ENCODE measurements around the gene GPRIN2.
"Not testable (repeated sequence)": the region's sequence is repeated elsewhere in the genome, so short reads cannot be mapped to it uniquely, and the experiment has no call there.

GPRIN2 gene

GRCh38 chr10:46556515-46557318 lies at the start of gene GPRIN2:
Gene GPRIN2 (minus strand): TSS chr10:46556658. CDS start chr10:46550736, 5,922 bp downstream.
- H3K4me3 Mint-ChIP-seq, result peak within 1 kb of the TSS; percentile 75 to 85
- DNase-seq (no peak), ATAC-seq (replicated peaks) (peak; percentile 17 to 33)
- H3K36me3 Mint-ChIP-seq, result peaks cover 0 to 4% of the 10 kb centered on the region in 2 donors
- peaks cover 7 to 8% of the 10 kb centered on the region in 2 donors for H3K27me3 Mint-ChIP-seq
- peaks cover 12 to 18% of the 10 kb centered on the region in 2 donors for H3K4me1 Mint-ChIP-seq
- H3K9me3 Mint-ChIP-seq, result no peaks in the 10 kb centered on the region
- H3K27ac Mint-ChIP-seq, result no peak within 1 kb of the TSS

- not testable (repeated sequence) for DNase-seq, H3K36me3 Mint-ChIP-seq, H3K4me1 Mint-ChIP-seq, H3K27ac Mint-ChIP-seq, H3K4me3 Mint-ChIP-seq, H3K27me3 Mint-ChIP-seq, H3K9me3 Mint-ChIP-seq
- ATAC-seq (replicated peaks), result peak; percentile 58 to 66
Observed at GRCh38 chr10:46600516-46600915, 44.1 kb upstream of the GPRIN2 start.

DNA sequence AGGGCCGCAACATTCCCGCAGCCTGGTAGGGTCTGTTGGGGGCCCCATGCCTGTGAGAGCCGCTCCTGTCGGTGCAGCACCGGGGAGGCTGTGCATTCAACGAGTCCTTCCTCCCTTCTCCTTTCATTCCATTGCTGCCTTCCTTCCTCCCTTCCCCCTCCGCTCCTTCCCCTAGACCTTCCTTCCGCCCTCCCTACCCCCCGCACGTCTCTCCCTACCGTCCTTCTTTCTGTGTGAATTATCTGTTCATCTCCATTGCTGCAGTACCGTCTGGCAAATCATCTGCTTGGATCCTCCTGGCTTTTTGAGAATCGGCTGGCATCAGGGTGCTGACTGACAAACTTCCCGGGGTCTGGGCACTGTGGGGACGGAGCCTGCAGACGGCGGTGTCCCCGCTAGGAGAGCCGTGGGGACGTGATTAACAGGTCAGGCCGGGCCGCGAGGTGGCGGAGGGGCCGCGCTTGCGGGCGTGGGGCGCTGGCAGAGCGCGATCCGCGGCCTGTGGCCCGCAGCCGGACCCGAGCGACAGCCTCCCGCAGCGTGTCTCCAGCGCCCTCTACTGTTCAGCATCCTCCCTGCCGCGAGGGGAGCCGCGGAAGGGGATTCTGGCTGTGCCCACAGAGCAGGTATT lies 41.3 kb upstream of the GPRIN2 start:
- not testable (repeated sequence) for H3K27me3 Mint-ChIP-seq, DNase-seq, H3K27ac Mint-ChIP-seq, H3K36me3 Mint-ChIP-seq, H3K4me1 Mint-ChIP-seq, H3K9me3 Mint-ChIP-seq
- peak overlapping the region; percentile 30 to 41 for H3K4me3 Mint-ChIP-seq
- peak; percentile 90 to 93 for ATAC-seq (replicated peaks)

- DNase-seq, H3K9me3 Mint-ChIP-seq, H3K4me1 Mint-ChIP-seq, H3K27ac Mint-ChIP-seq, H3K4me3 Mint-ChIP-seq, H3K36me3 Mint-ChIP-seq, H3K27me3 Mint-ChIP-seq: not testable (repeated sequence)
- ATAC-seq (replicated peaks), result peak in 1 of 2 donors; percentile 12
Observed at GRCh38 chr10:46596570-46596969, 40.1 kb upstream of the GPRIN2 start.

DNA sequence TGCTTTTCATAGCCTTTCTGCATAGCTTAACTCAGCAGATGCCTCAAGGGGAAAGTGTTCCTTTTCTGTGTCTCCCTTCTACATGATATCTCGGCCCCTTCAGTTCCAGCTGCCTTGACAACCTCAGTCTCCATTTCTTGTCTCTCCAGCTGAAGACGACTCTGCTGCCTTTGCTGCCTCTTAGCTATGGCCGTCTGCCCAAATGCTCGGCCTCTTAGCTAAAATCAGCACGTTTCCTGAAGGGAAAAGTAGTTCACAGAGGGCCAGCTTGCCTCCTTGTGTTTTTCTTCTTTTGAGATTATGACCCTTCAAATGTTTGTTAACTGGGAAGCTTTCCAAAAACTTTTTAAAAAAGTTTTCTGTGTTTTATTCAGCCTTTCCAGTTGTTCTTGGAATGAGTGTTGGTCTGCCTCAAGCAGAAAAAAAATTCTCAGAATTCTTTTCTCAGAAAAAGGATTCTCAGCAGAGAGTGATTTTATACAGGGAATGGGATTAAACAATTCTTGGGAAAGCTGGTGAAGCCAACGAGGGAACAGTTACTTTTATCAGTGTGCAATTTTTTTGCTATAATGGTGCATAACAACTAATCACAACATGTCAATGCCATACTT lies 38.1 kb upstream of the GPRIN2 start:
- ATAC-seq (replicated peaks); H3K36me3 Mint-ChIP-seq; H3K4me1 Mint-ChIP-seq; H3K27me3 Mint-ChIP-seq; H3K27ac Mint-ChIP-seq; H3K9me3 Mint-ChIP-seq; DNase-seq; H3K4me3 Mint-ChIP-seq: not testable (repeated sequence)

- ATAC-seq (replicated peaks); H3K27ac Mint-ChIP-seq; H3K4me3 Mint-ChIP-seq; H3K9me3 Mint-ChIP-seq; H3K4me1 Mint-ChIP-seq; DNase-seq; H3K27me3 Mint-ChIP-seq; H3K36me3 Mint-ChIP-seq: not testable (repeated sequence)
Observed at GRCh38 chr10:46593307-46593706, 36.8 kb upstream of the GPRIN2 start.

GRCh38 chr10:46591053-46591452 lies 34.6 kb upstream of the GPRIN2 start:
- H3K27me3 Mint-ChIP-seq; H3K4me3 Mint-ChIP-seq; H3K9me3 Mint-ChIP-seq; H3K36me3 Mint-ChIP-seq; H3K4me1 Mint-ChIP-seq; ATAC-seq (replicated peaks); H3K27ac Mint-ChIP-seq; DNase-seq: not testable (repeated sequence)

- H3K4me1 Mint-ChIP-seq; H3K27me3 Mint-ChIP-seq; H3K27ac Mint-ChIP-seq; ATAC-seq (replicated peaks); H3K9me3 Mint-ChIP-seq; H3K4me3 Mint-ChIP-seq; DNase-seq; H3K36me3 Mint-ChIP-seq: not testable (repeated sequence)
Observed at GRCh38 chr10:46589589-46589988, 33.1 kb upstream of the GPRIN2 start.

- H3K27me3 Mint-ChIP-seq, H3K36me3 Mint-ChIP-seq, H3K27ac Mint-ChIP-seq, DNase-seq, H3K4me1 Mint-ChIP-seq, H3K9me3 Mint-ChIP-seq, H3K4me3 Mint-ChIP-seq: not testable (repeated sequence)
- peak; percentile 15 to 44 for ATAC-seq (replicated peaks)
Observed at GRCh38 chr10:46588221-46588620, 31.8 kb upstream of the GPRIN2 start.

GRCh38 chr10:46587546-46587945 lies 31.1 kb upstream of the GPRIN2 start:
- not testable (repeated sequence) for DNase-seq; H3K36me3 Mint-ChIP-seq; H3K9me3 Mint-ChIP-seq; ATAC-seq (replicated peaks); H3K27ac Mint-ChIP-seq; H3K4me1 Mint-ChIP-seq; H3K27me3 Mint-ChIP-seq; H3K4me3 Mint-ChIP-seq

DNA sequence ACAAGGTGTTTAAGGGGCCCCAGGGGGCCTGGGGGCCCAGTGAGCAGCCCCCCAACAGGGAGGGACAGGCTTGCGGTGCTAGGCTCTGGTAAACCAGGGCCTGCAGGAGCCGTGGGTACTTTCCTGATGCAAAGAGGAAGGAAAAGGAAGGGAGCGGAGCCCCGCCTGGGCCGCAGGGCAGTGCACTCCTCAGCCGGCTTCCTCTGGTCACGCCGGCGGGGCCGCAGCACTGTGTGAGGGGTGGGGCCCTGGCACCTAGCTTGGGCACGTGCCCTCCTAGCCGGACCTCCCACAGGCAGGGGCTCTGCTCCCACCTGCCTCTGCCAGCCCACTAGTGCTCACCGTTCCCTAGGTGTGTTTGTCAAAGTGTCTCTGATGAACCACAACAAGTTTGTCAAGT lies 28.8 kb upstream of the GPRIN2 start:
- ATAC-seq (replicated peaks); H3K27me3 Mint-ChIP-seq; H3K9me3 Mint-ChIP-seq; H3K27ac Mint-ChIP-seq; DNase-seq; H3K4me1 Mint-ChIP-seq; H3K4me3 Mint-ChIP-seq; H3K36me3 Mint-ChIP-seq: not testable (repeated sequence)

DNA sequence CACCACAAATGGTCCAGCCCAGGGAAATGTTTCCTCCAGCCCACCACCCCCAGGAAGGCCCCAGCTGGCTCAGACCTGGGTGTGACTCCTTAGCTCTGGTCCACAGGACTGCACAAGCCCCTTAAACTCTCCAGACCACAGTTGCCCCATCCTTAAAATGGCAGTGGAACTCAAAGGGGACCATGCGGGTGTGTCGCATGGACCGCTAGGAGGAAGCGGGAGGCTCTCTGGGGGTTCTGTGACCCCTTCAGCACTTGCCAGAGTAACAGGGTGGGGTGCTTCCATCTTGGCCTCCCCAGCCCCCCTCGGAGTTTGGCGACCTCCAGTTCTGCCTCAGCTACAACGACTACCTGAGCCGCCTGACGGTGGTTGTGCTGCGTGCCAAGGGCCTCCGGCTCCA lies 27.7 kb upstream of the GPRIN2 start:
- H3K36me3 Mint-ChIP-seq; H3K9me3 Mint-ChIP-seq; H3K27me3 Mint-ChIP-seq; DNase-seq; H3K4me1 Mint-ChIP-seq; ATAC-seq (replicated peaks); H3K27ac Mint-ChIP-seq; H3K4me3 Mint-ChIP-seq: not testable (repeated sequence)

DNA sequence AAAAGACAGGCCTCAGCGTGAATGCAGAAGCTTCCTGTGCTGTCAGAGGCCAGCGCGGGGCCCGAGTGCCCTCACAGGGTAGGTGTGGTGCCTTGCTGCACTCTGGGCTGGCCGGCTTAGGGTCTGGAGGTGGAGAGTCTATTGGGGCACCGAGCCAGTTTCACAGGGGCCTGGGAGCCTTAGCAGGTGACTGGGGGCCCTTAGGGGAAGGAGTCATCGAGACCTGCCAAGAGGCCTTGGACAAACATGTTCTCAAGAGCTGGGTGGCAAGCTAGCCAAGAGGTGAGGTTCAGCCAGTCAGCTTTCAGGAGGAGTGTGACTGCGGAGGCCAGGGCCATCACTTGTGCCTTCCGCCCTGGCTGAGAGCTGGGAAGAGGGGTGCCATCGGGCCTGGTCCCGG lies 26.1 kb upstream of the GPRIN2 start:
- H3K9me3 Mint-ChIP-seq; H3K27me3 Mint-ChIP-seq; H3K27ac Mint-ChIP-seq; H3K4me3 Mint-ChIP-seq; H3K36me3 Mint-ChIP-seq; H3K4me1 Mint-ChIP-seq; DNase-seq; ATAC-seq (replicated peaks): not testable (repeated sequence)

DNA sequence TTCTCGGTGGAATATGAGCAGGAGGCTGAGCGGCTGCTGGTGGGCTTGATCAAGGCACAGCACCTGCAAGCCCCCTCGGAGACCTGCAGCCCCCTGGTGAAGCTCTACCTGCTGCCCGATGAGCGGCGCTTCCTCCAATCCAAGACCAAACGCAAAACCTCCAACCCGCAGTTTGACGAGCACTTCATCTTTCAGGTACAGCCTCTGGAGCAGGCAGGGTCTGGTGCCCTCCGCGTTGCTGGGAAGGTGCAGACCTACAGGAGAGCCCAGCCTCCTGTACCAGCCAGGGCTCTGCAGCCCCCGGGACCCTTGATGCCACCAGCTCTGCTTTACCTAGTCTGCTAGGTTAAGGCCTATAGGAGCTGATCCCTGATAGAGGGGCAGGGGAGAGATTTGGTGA lies 25.5 kb upstream of the GPRIN2 start:
- H3K4me1 Mint-ChIP-seq; H3K36me3 Mint-ChIP-seq; H3K9me3 Mint-ChIP-seq; H3K27ac Mint-ChIP-seq; H3K27me3 Mint-ChIP-seq; H3K4me3 Mint-ChIP-seq; DNase-seq; ATAC-seq (replicated peaks): not testable (repeated sequence)

DNA sequence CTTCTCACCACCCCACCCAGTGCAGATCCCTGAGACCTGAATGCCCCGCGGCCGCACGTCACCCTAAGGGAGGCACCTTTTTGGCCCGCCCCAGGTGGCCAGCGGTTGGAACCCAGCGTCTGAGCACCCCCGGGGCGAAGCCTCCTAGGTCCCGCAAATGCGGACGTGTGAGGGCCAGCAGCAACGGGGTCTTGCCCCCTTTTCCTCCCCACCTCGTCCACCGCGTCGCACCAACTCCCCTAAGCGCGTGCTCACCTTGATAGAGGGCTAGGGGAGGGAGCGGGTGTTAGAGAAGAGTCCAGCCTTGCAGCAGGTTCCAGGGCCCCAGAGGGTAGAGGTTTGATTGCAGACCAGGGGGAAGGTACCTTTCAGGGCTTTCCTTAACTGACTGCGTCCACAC lies 22.9 kb upstream of the GPRIN2 start:
- not testable (repeated sequence) for H3K27ac Mint-ChIP-seq; H3K4me3 Mint-ChIP-seq; H3K27me3 Mint-ChIP-seq; H3K36me3 Mint-ChIP-seq; H3K9me3 Mint-ChIP-seq; DNase-seq; H3K4me1 Mint-ChIP-seq; ATAC-seq (replicated peaks)
